ENCODE data around the gene COMMD9. TPM values are rescaled to one million over a fixed set of nuclear protein-coding genes. Genes with fewer than 3 reads are reported as not detected.

COMMD9 gene
- total RNA-seq, 1 experiment from 2014 or later: 70.8 TPM

- peak; percentile 59 for ATAC-seq
- no TSS peak for BruUV-seq (replicated peaks)
- no peaks in the 10 kb centered on the region for H3K27me3 ChIP-seq (ENCODE audit: low read length)
- H3K36me3 ChIP-seq (ENCODE audit: low read depth, low read length): no peaks in the 10 kb centered on the region
- H3K4me2 ChIP-seq (ENCODE audit: low read length): no peak overlapping the region
- no peaks in the 10 kb centered on the region for H4K20me1 ChIP-seq (ENCODE audit: low read length)
- no peaks in the 10 kb centered on the region; the same call in 1 of the 2 replicates for H3K9me2 ChIP-seq (replicated peaks; ENCODE audit: low read length)
- peaks cover 9% of the 10 kb centered on the region; the same call in 1 of the 2 replicates for H3K4me1 ChIP-seq (ENCODE audit: insufficient read depth, low read length)
- H3K9ac ChIP-seq (ENCODE audit: low read length): no peak overlapping the region
- ChIA-PET CTCF (interaction anchor here (0.5 kb wide), 1 partner anchor 1291 kb away, joined by 4 read pairs; no protein-coding TSS in a partner anchor), POLR2A (ENCODE audit: unreplicated experiment) (no interaction called here)
- no peak overlapping the region; the same call in 1 of the 2 replicates for H3K27ac ChIP-seq (ENCODE audit: low read length)
- H3K79me2 ChIP-seq (ENCODE audit: low read length): no peaks in the 10 kb centered on the region
- intact Hi-C loops (cut with micrococcal nuclease): no loop called here
- H3K4me3 ChIP-seq (ENCODE audit: low read length): no peak overlapping the region
- TF ChIP-seq EZH2phosphoT487 (IDR thresholded peaks at IDR 0.05; ENCODE audit: borderline replicate concordance, low read length) (no peak), CTCF (conservative IDR thresholded peaks at IDR 0.05; ENCODE audit: low read depth, low read length) (no peak), EZH2 (IDR thresholded peaks at IDR 0.05; ENCODE audit: low read length, unreplicated experiment) (no peak)
- H3K9me3 ChIP-seq (ENCODE audit: low read length): no peaks in the 10 kb centered on the region
- peak; percentile 59 for DNase-seq
- H2AFZ ChIP-seq (ENCODE audit: low read length): no peak overlapping the region
- no peaks in the 10 kb centered on the region for H3F3A ChIP-seq (ENCODE audit: low read length, unreplicated experiment)
Observed at GRCh38 chr11:36333468-36333867, 44.2 kb upstream of the COMMD9 start.

- Histone ChIP-seq H3K9me2 (replicated peaks; ENCODE audit: low read length) (no peaks in the 10 kb centered on the region; the same call in 1 of the 2 replicates), H3K79me2 (ENCODE audit: low read length) (no peaks in the 10 kb centered on the region), H2AFZ (ENCODE audit: low read length) (no peak overlapping the region), H3K4me1 (ENCODE audit: insufficient read depth, low read length) (peaks cover 9% of the 10 kb centered on the region; the same call in 1 of the 2 replicates), H3K9ac (ENCODE audit: low read length) (no peak overlapping the region), H3F3A (ENCODE audit: low read length, unreplicated experiment) (no peaks in the 10 kb centered on the region), H3K27me3 (ENCODE audit: low read length) (no peaks in the 10 kb centered on the region), H3K36me3 (ENCODE audit: low read depth, low read length) (no peaks in the 10 kb centered on the region), H3K4me2 (ENCODE audit: low read length) (no peak overlapping the region), H4K20me1 (ENCODE audit: low read length) (no peaks in the 10 kb centered on the region), H3K27ac (ENCODE audit: low read length) (no peak overlapping the region), H3K4me3 (ENCODE audit: low read length) (no peak overlapping the region), H3K9me3 (ENCODE audit: low read length) (no peaks in the 10 kb centered on the region)
- DNase-seq (no peak), ATAC-seq (no peak)
- BruUV-seq (replicated peaks): no TSS peak
- TF ChIP-seq EZH2phosphoT487 (IDR thresholded peaks at IDR 0.05; ENCODE audit: borderline replicate concordance, low read length) (no peak), EZH2 (IDR thresholded peaks at IDR 0.05; ENCODE audit: low read length, unreplicated experiment) (no peak), CTCF (conservative IDR thresholded peaks at IDR 0.05; ENCODE audit: low read depth, low read length) (no peak)
- intact Hi-C loops (cut with micrococcal nuclease): no loop called here
- ChIA-PET POLR2A (ENCODE audit: unreplicated experiment) (no interaction called here), CTCF (no interaction called here)
Observed at GRCh38 chr11:36330411-36330810, 41.2 kb upstream of the COMMD9 start.

- Histone ChIP-seq H3K4me3 (ENCODE audit: low read length) (no peak overlapping the region), H3K9me3 (ENCODE audit: low read length) (no peaks in the 10 kb centered on the region), H3F3A (ENCODE audit: low read length, unreplicated experiment) (no peaks in the 10 kb centered on the region), H2AFZ (ENCODE audit: low read length) (no peak overlapping the region), H3K4me2 (ENCODE audit: low read length) (no peak overlapping the region), H3K36me3 (ENCODE audit: low read depth, low read length) (no peaks in the 10 kb centered on the region), H3K9ac (ENCODE audit: low read length) (no peak overlapping the region), H3K4me1 (ENCODE audit: insufficient read depth, low read length) (peaks cover 9% of the 10 kb centered on the region; the same call in 1 of the 2 replicates), H3K27me3 (ENCODE audit: low read length) (no peaks in the 10 kb centered on the region), H4K20me1 (ENCODE audit: low read length) (no peaks in the 10 kb centered on the region), H3K79me2 (ENCODE audit: low read length) (no peaks in the 10 kb centered on the region), H3K9me2 (replicated peaks; ENCODE audit: low read length) (no peaks in the 10 kb centered on the region; the same call in 1 of the 2 replicates), H3K27ac (ENCODE audit: low read length) (no peak overlapping the region)
- TF ChIP-seq CTCF (conservative IDR thresholded peaks at IDR 0.05; ENCODE audit: low read depth, low read length) (no peak), EZH2 (IDR thresholded peaks at IDR 0.05; ENCODE audit: low read length, unreplicated experiment) (no peak), EZH2phosphoT487 (IDR thresholded peaks at IDR 0.05; ENCODE audit: borderline replicate concordance, low read length) (no peak)
- ChIA-PET CTCF (no interaction called here), POLR2A (ENCODE audit: unreplicated experiment) (no interaction called here)
- no TSS peak for BruUV-seq (replicated peaks)
- intact Hi-C loops (cut with micrococcal nuclease): no loop called here
- ATAC-seq (no peak), DNase-seq (no peak)
Observed at GRCh38 chr11:36328966-36329673, 39.9 kb upstream of the COMMD9 start.
